Naive thymus-derived CD4-positive, alpha-beta T cell (primary cell): ENCODE results near the gene CLIC5. TPM values are rescaled to one million over a fixed set of nuclear protein-coding genes. Genes with fewer than 3 reads are reported as not detected.

Source experiments
- ATAC-seq: fragments of 150-1000 bp; cut with Tn5 transposase; 2 replicates; pipeline ENCODE4 v1.10.0; 2021; ENCODE audit warnings: mild to moderate bottlenecking, moderate library complexity
- CTCF ChIA-PET: fragments of 350-600 bp; sonication (Branson Sonifier 250); formaldehyde crosslinking; loops from one replicate; lab custom pipeline; 2021; ENCODE audit warnings: antibody characterized with exemption; lab: Charles Lee
- POLR2A ChIA-PET: fragments of 350-600 bp; sonication (Branson Sonifier 250); formaldehyde crosslinking; loops from one replicate; lab custom pipeline; 2021; ENCODE audit warnings: antibody characterized with exemption, inconsistent platforms; lab: Charles Lee
- DNase-seq, 9 donors: peaks; one replicate each; pipeline versions ENCODE4 v3.0.0 to v3.0.0-alpha.2; 2020 to 2022; ENCODE audit warnings: mixed read lengths in 1 of 9
- H3K27ac ChIP-seq: one replicate; pipeline ENCODE4 v1.7.0; 2013; ENCODE audit warnings: mild to moderate bottlenecking, low read depth, low read length, moderate library complexity
- H3K27me3 ChIP-seq, 2 donors: one replicate each; pipeline ENCODE4 v1.7.0; 2013; ENCODE audit warnings: low read length in 2 of 2, mild to moderate bottlenecking in 2 of 2, moderate library complexity in 2 of 2; ENCODE audit not compliant: control insufficient read depth in 2 of 2, insufficient read depth in 2 of 2
- H3K36me3 ChIP-seq, 3 experiments: 1 replicate in 2 of 3; 2 replicates in 1 of 3; pipeline ENCODE4 v1.7.0; 2013; ENCODE audit warnings: low read length in 3 of 3, mild to moderate bottlenecking in 3 of 3, moderate library complexity in 1 of 3; ENCODE audit not compliant: insufficient read depth in 3 of 3, control insufficient read depth in 2 of 3
- H3K4me1 ChIP-seq, 2 donors: one replicate each; pipeline ENCODE4 v1.7.0; 2013; ENCODE audit warnings: low read length in 2 of 2, mild to moderate bottlenecking in 2 of 2, moderate library complexity in 1 of 2; ENCODE audit not compliant: control insufficient read depth in 2 of 2, insufficient read depth in 2 of 2
- H3K4me3 ChIP-seq: 2 replicates; pipeline ENCODE4 v1.7.0; 2013; ENCODE audit warnings: mild to moderate bottlenecking, low read length
- H3K9me3 ChIP-seq, 3 experiments: 1 replicate in 2 of 3; 2 replicates in 1 of 3; pipeline ENCODE4 v1.7.0; 2013; ENCODE audit warnings: low read length in 3 of 3; ENCODE audit not compliant: control insufficient read depth in 2 of 3
- H3K27ac Mint-ChIP-seq, 9 donors: one replicate each; pipeline ENCODE4 v1.8.0; 2020 to 2022; ENCODE audit warnings: mixed read lengths in 9 of 9, mild to moderate bottlenecking in 8 of 9, moderate library complexity in 5 of 9, inconsistent platforms in 2 of 9
- H3K27me3 Mint-ChIP-seq, 5 donors: one replicate each; pipeline ENCODE4 v1.8.0; 2021 to 2022; ENCODE audit warnings: mixed read lengths in 5 of 5, mild to moderate bottlenecking in 1 of 5
- H3K36me3 Mint-ChIP-seq, 5 donors: one replicate each; pipeline ENCODE4 v1.8.0; 2020 to 2022; ENCODE audit warnings: mixed read lengths in 5 of 5, mild to moderate bottlenecking in 3 of 5, inconsistent platforms in 1 of 5
- H3K4me1 Mint-ChIP-seq, 7 donors: one replicate each; pipeline ENCODE4 v1.8.0; 2020 to 2022; ENCODE audit warnings: mixed read lengths in 7 of 7, mild to moderate bottlenecking in 3 of 7, inconsistent platforms in 1 of 7
- H3K4me3 Mint-ChIP-seq, 10 donors: one replicate each; pipeline ENCODE4 v1.8.0; 2020 to 2022; ENCODE audit warnings: mild to moderate bottlenecking in 10 of 10, mixed read lengths in 10 of 10, moderate library complexity in 6 of 10, inconsistent platforms in 2 of 10
- H3K9me3 Mint-ChIP-seq, 11 donors: one replicate each; pipeline ENCODE4 v1.8.0; 2020 to 2022; ENCODE audit warnings: mixed read lengths in 11 of 11, mild to moderate bottlenecking in 4 of 11, inconsistent platforms in 1 of 11, moderate library complexity in 1 of 11
- intact Hi-C, 2 donors: fragments of 100-400 bp; cut with micrococcal nuclease; formaldehyde crosslinking; loops; one replicate each; pipeline ENCODE4 v1.15.1; 2023
- polyA plus RNA-seq, 2 donors: library from polyadenylated mRNA; unstranded; fragments of 300-500 nt; fragmentation: Illumina TruSeq; gene quantifications; one replicate each; pipeline ENCODE4 v1.2.3, GENCODE V29; 2021
- total RNA-seq, 6 experiments: library from RNA in 5 of 6; stranded (reverse) in 5 of 6; gene quantifications; 1 replicate in 5 of 6; 2 replicates in 1 of 6; pipeline ENCODE4 v1.2.3 and lab custom pipeline; 2021 to 2026

Gene CLIC5
- total and polyA plus RNA-seq, 7 experiments from 2014 or later = 0.41 to 4.1 (median 2.6) TPM

GRCh38 chr6:45921691-45922281, 93.9 kb downstream of the CLIC5 start:
- H3K4me3 ChIP-seq = no peak overlapping the region
- no peaks in the 10 kb centered on the region for H3K9me3 ChIP-seq
- no peaks in the 10 kb centered on the region for H3K27me3 ChIP-seq
- ChIA-PET POLR2A (no interaction called here), CTCF (interaction anchor here (0.6 to 5.1 kb wide), 9 partner anchors 9 to 1452 kb away, joined by 3 to 38 read pairs (median 4); no protein-coding TSS in a partner anchor)
- peaks cover 0 to 40% (median 3%) of the 10 kb centered on the region in 7 donors for H3K4me1 Mint-ChIP-seq
- ATAC-seq = no peak
- no peak overlapping the region for H3K27ac ChIP-seq
- H3K9me3 Mint-ChIP-seq = no peaks in the 10 kb centered on the region
- peaks cover 0 to 11% (median 0%) of the 10 kb centered on the region in 5 donors for H3K27me3 Mint-ChIP-seq
- H3K27ac Mint-ChIP-seq = peak overlapping the region in 2 of 9 donors; percentile 23 to 50
- no peak overlapping the region for H3K4me3 Mint-ChIP-seq
- H3K36me3 Mint-ChIP-seq = no peaks in the 10 kb centered on the region
- no peaks in the 10 kb centered on the region for H3K36me3 ChIP-seq
- intact Hi-C loops = loop anchor here (1.0 to 5.0 kb wide), 9 partner anchors 89 to 1446 kb away; no protein-coding TSS in a partner anchor
- DNase-seq = no peak
- H3K4me1 ChIP-seq = no peaks in the 10 kb centered on the region

GRCh38 chr6:45920819-45921511, 94.7 kb downstream of the CLIC5 start:
- ATAC-seq = no peak
- Mint-ChIP-seq H3K4me1 (peaks cover 0 to 37% (median 3%) of the 10 kb centered on the region in 7 donors), H3K9me3 (no peaks in the 10 kb centered on the region), H3K27me3 (peaks cover 0 to 11% (median 0%) of the 10 kb centered on the region in 5 donors), H3K27ac (peak overlapping the region in 2 of 9 donors; percentile 47 to 56), H3K4me3 (peak overlapping the region in 1 of 10 donors; percentile 35), H3K36me3 (no peaks in the 10 kb centered on the region)
- H3K27me3 ChIP-seq = no peaks in the 10 kb centered on the region
- DNase-seq = no peak
- intact Hi-C loops = loop anchor here in 1 of 2 donors (5.0 kb wide), 4 partner anchors 89 to 259 kb away; no protein-coding TSS in a partner anchor
- ChIA-PET CTCF (interaction anchor here (1.2 to 5.1 kb wide), 3 partner anchors 9 to 1446 kb away, joined by 3 to 38 read pairs (median 25); no protein-coding TSS in a partner anchor), POLR2A (no interaction called here)
- H3K36me3 ChIP-seq = no peaks in the 10 kb centered on the region
- H3K4me1 ChIP-seq = no peaks in the 10 kb centered on the region
- no peak overlapping the region for H3K27ac ChIP-seq
- H3K9me3 ChIP-seq = no peaks in the 10 kb centered on the region
- H3K4me3 ChIP-seq = no peak overlapping the region

GRCh38 chr6:45917439-45917838, 98.2 kb downstream of the CLIC5 start:
- Histone ChIP-seq H3K4me3 (no peak overlapping the region), H3K9me3 (no peaks in the 10 kb centered on the region), H3K27ac (no peak overlapping the region), H3K4me1 (no peaks in the 10 kb centered on the region), H3K36me3 (no peaks in the 10 kb centered on the region), H3K27me3 (no peaks in the 10 kb centered on the region)
- ChIA-PET POLR2A (no interaction called here), CTCF (interaction anchor here (1.3 to 3.0 kb wide), 3 partner anchors 14 to 1263 kb away, joined by 4 to 7 read pairs (median 5); no protein-coding TSS in a partner anchor)
- ATAC-seq = no peak
- H3K27ac Mint-ChIP-seq = no peak overlapping the region
- H3K27me3 Mint-ChIP-seq = no peaks in the 10 kb centered on the region
- intact Hi-C loops = no loop called here
- no peak overlapping the region for H3K4me3 Mint-ChIP-seq
- DNase-seq = no peak
- peaks cover 0 to 2% (median 0%) of the 10 kb centered on the region in 11 donors for H3K9me3 Mint-ChIP-seq
- H3K36me3 Mint-ChIP-seq = peaks cover 0 to 16% (median 9%) of the 10 kb centered on the region in 5 donors
- H3K4me1 Mint-ChIP-seq = peaks cover 0 to 18% (median under 1%) of the 10 kb centered on the region in 7 donors

- ATAC-seq (no peak), DNase-seq (no peak)
- H3K36me3 Mint-ChIP-seq = peaks cover 0 to 22% (median 9%) of the 10 kb centered on the region in 5 donors
- no peak overlapping the region for H3K4me3 ChIP-seq
- CTCF ChIA-PET = interaction anchor here (1.3 to 3.0 kb wide), 2 partner anchors 14 to 1261 kb away, joined by 4 to 7 read pairs; no protein-coding TSS in a partner anchor
- no peak overlapping the region for H3K27ac Mint-ChIP-seq
- POLR2A ChIA-PET = no interaction called here
- no peaks in the 10 kb centered on the region for H3K27me3 ChIP-seq
- peaks cover 0 to 2% (median 0%) of the 10 kb centered on the region in 11 donors for H3K9me3 Mint-ChIP-seq
- H3K27ac ChIP-seq = no peak overlapping the region
- no peaks in the 10 kb centered on the region for H3K4me1 ChIP-seq
- no peaks in the 10 kb centered on the region for H3K9me3 ChIP-seq
- H3K36me3 ChIP-seq = no peaks in the 10 kb centered on the region
- H3K27me3 Mint-ChIP-seq = no peaks in the 10 kb centered on the region
- intact Hi-C loops = no loop called here
- H3K4me3 Mint-ChIP-seq = no peak overlapping the region
- H3K4me1 Mint-ChIP-seq = peaks cover 0 to 13% (median 0%) of the 10 kb centered on the region in 7 donors
Observed at GRCh38 chr6:45916692-45917091, 99.0 kb downstream of the CLIC5 start.

- H3K27ac Mint-ChIP-seq = no peak overlapping the region
- ChIA-PET POLR2A (no interaction called here), CTCF (no interaction called here)
- intact Hi-C loops = no loop called here
- Histone ChIP-seq H3K9me3 (no peaks in the 10 kb centered on the region), H3K27me3 (no peaks in the 10 kb centered on the region), H3K4me1 (no peaks in the 10 kb centered on the region), H3K36me3 (no peaks in the 10 kb centered on the region), H3K4me3 (no peak overlapping the region), H3K27ac (no peak overlapping the region)
- DNase-seq (no peak), ATAC-seq (no peak)
- peaks cover 0 to 24% (median 12%) of the 10 kb centered on the region in 5 donors for H3K36me3 Mint-ChIP-seq
- H3K9me3 Mint-ChIP-seq = peaks cover 0 to 2% (median 0%) of the 10 kb centered on the region in 11 donors
- H3K4me1 Mint-ChIP-seq = peaks cover 0 to 5% (median 0%) of the 10 kb centered on the region in 7 donors
- H3K4me3 Mint-ChIP-seq = no peak overlapping the region
- no peaks in the 10 kb centered on the region for H3K27me3 Mint-ChIP-seq
Observed at GRCh38 chr6:45915780-45916468, 99.7 kb downstream of the CLIC5 start.

GRCh38 chr6:45911691-45912090, 104.0 kb downstream of the CLIC5 start:
- no peaks in the 10 kb centered on the region for H3K27me3 Mint-ChIP-seq
- POLR2A ChIA-PET = no interaction called here
- intact Hi-C loops = no loop called here
- H3K9me3 Mint-ChIP-seq = peaks cover 0 to 7% (median 0%) of the 10 kb centered on the region in 11 donors
- H3K27ac Mint-ChIP-seq = no peak overlapping the region
- no peaks in the 10 kb centered on the region for H3K27me3 ChIP-seq
- H3K4me3 Mint-ChIP-seq = no peak overlapping the region
- peaks cover 0 to 30% (median 12%) of the 10 kb centered on the region in 5 donors for H3K36me3 Mint-ChIP-seq
- CTCF ChIA-PET = interaction anchor here (1.2 kb wide), 1 partner anchor 1436 kb away, joined by 3 read pairs; no protein-coding TSS in a partner anchor
- no peaks in the 10 kb centered on the region for H3K4me1 ChIP-seq
- no peaks in the 10 kb centered on the region for H3K9me3 ChIP-seq
- H3K4me1 Mint-ChIP-seq = peaks cover 0 to 2% (median 0%) of the 10 kb centered on the region in 7 donors
- H3K27ac ChIP-seq = no peak overlapping the region
- ATAC-seq = no peak
- no peak for DNase-seq
- no peak overlapping the region for H3K4me3 ChIP-seq
- H3K36me3 ChIP-seq = no peaks in the 10 kb centered on the region
